ENCODE measurements around the gene TTC27.

Gene TTC27

GRCh38 chr2:32671885-32672533 is 44.2 kb downstream of the TTC27 start:
- no peak overlapping the region for H3K27ac ChIP-seq
- TF ChIP-seq, protein P1, sequence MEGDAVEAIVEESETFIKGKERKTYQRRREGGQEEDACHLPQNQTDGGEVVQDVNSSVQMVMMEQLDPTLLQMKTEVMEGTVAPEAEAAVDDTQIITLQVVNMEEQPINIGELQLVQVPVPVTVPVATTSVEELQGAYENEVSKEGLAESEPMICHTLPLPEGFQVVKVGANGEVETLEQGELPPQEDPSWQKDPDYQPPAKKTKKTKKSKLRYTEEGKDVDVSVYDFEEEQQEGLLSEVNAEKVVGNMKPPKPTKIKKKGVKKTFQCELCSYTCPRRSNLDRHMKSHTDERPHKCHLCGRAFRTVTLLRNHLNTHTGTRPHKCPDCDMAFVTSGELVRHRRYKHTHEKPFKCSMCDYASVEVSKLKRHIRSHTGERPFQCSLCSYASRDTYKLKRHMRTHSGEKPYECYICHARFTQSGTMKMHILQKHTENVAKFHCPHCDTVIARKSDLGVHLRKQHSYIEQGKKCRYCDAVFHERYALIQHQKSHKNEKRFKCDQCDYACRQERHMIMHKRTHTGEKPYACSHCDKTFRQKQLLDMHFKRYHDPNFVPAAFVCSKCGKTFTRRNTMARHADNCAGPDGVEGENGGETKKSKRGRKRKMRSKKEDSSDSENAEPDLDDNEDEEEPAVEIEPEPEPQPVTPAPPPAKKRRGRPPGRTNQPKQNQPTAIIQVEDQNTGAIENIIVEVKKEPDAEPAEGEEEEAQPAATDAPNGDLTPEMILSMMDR (conservative IDR thresholded peaks at IDR 0.05): no peak

DNA sequence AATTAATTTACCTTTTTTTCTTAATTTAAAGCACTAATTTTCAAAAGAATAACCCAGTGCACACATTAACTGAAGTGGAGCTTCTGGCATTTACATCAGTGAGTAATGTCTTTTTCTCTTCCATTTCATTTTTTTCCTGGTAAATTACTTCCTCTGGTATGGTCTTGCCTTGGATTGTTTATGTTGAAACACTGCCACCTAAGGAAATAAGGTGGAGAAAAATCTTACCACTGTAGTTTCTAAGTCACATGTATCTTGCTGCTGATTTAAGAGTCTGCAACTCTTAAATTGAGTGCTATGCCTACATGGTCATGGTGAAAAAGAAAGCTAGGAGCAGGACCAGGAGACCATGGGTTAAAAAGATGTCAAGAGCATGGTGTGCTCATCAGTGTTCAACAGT is 51.0 kb downstream of the TTC27 start:
- TF ChIP-seq, protein P1 (conservative IDR thresholded peaks at IDR 0.05): no peak
- no peak overlapping the region for H3K27ac ChIP-seq

DNA sequence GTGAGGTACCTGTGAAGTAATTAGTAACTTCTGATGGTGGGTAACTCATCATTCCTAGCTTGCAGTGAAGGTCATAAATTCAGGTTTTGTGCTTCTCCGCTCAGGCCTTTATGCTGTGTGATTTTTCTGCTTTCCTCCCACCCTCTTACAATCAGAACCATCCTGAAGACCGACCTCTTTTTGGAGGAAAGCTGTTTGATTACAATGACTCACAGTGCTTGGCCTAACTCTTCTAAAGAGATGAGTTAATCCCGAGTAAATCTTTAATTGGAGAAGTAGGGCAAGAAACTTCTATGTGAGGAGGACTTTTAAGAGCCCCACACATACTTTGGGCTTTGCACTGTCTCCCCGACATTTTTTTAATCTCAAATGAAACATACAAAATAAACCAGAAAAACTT is 53.1 kb downstream of the TTC27 start:
- no peak overlapping the region for H3K27ac ChIP-seq
- TF ChIP-seq, protein P1 (conservative IDR thresholded peaks at IDR 0.05): no peak

- TF ChIP-seq, protein P1 (conservative IDR thresholded peaks at IDR 0.05): no peak
- no peak overlapping the region for H3K27ac ChIP-seq
Measured at GRCh38 chr2:32683520-32684086, 55.8 kb downstream of the TTC27 start.

- TF ChIP-seq, protein P1 (conservative IDR thresholded peaks at IDR 0.05): no peak
- H3K27ac ChIP-seq: no peak overlapping the region
Measured at GRCh38 chr2:32688541-32688940, 60.7 kb downstream of the TTC27 start.

DNA sequence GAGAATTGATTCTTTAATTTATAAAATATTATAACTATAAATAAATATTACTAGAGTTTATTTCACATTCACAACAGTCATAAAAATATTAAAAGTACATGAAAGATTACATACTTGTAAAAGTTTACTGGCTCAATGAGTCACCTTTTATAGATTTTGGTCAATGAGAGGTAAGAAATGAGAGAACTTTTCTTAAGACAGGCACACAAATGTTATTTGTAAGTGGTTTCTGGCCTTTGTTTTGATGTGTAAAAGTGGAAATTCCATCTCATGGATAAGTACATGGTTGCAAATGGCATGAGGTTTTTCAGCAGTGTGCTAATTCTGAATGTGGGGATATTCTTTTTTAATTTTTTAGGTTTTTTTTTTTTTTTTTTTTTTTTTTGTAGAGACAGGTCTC is 63.8 kb downstream of the TTC27 start:
- no peak overlapping the region for H3K27ac ChIP-seq
- TF ChIP-seq, protein P1 (conservative IDR thresholded peaks at IDR 0.05): no peak

GRCh38 chr2:32696439-32696838 is 68.6 kb downstream of the TTC27 start:
- H3K27ac ChIP-seq: no peak overlapping the region
- TF ChIP-seq, protein P1 (conservative IDR thresholded peaks at IDR 0.05): no peak

Measured in VCaP (cell line).